Skeletal muscle tissue (tissue), 4 donors: Measurements from ENCODE around the gene AGPAT2. TPM values are rescaled to one million over a fixed set of nuclear protein-coding genes. Genes with fewer than 3 reads are reported as not detected.

ENCODE experiments used
- H3K27ac ChIP-seq: one replicate; pipeline ENCODE4 v1.7.0; 2013; ENCODE audit warnings: mild to moderate bottlenecking, low read depth, low read length, inconsistent platforms
- H3K27me3 ChIP-seq, 3 donors: one replicate each; pipeline ENCODE4 v1.7.0; 2013; ENCODE audit warnings: low read length in 3 of 3; ENCODE audit not compliant: control insufficient read depth in 3 of 3, insufficient read depth in 3 of 3
- H3K36me3 ChIP-seq, 3 donors: one replicate each; pipeline ENCODE4 v1.7.0; 2013; ENCODE audit warnings: low read length in 3 of 3; ENCODE audit not compliant: control insufficient read depth in 3 of 3, insufficient read depth in 3 of 3
- H3K4me1 ChIP-seq, 3 donors: one replicate each; pipeline ENCODE4 v1.7.0; 2013; ENCODE audit warnings: low read length in 3 of 3, mild to moderate bottlenecking in 3 of 3; ENCODE audit not compliant: control insufficient read depth in 3 of 3, insufficient read depth in 3 of 3
- H3K4me3 ChIP-seq, 3 donors: one replicate each; pipeline ENCODE4 v1.7.0; 2013; ENCODE audit warnings: low read length in 3 of 3
- H3K9ac ChIP-seq, 3 donors: one replicate each; pipeline ENCODE4 v1.7.0; 2013; ENCODE audit warnings: low read length in 3 of 3, mild to moderate bottlenecking in 3 of 3, moderate library complexity in 2 of 3, low read depth in 1 of 3
- H3K9me3 ChIP-seq, 3 donors: one replicate each; pipeline ENCODE4 v1.7.0; 2013; ENCODE audit warnings: low read length in 3 of 3; ENCODE audit not compliant: control insufficient read depth in 3 of 3
- total RNA-seq: library from RNA; depleted of rRNA; stranded (reverse); fragments of >200 nt; gene quantifications from one replicate; pipeline ENCODE4 v1.2.3, GENCODE V29; 2014
- donor health status: Osteomylitis.

AGPAT2 gene
- total RNA-seq, 1 donor from 2014 or later = 27.1 TPM

DNA sequence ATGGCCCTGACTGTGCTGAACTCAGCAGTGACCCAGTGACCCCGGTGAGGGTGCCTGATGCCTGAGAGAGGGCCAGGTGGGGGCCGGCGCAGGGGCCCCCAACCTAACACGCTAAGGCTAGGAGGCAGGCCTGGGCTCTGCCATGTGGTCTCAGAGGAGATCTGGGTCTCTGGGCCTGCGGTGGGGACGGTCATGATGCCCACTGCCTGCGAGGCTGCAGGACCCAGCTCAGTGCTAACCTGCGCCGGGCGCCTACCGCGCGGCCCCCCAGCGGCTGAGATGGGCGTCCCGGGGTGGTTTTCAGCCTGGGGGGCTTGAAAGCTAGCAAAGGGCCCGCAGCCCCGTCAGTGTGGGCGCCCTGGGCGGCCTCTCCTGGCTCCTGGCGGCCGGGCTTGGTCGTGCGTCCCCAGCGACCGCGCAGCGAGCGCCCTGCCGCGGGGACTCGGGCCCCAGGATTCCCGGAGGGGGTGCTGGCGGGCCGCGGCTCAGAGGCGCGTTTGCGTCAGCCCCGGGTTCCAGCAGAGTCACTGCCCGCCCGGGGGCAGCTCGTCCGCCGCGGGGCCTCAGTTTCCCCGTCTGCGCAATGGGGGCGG lies 22.1 kb downstream of the AGPAT2 start:
- Histone ChIP-seq H3K4me1 (peaks cover 4 to 12% (median 11%) of the 10 kb centered on the region in 3 donors), H3K9ac (peak overlapping the region; percentile 23 to 83 (median 70)), H3K36me3 (peaks cover 0 to 24% (median 4%) of the 10 kb centered on the region in 3 donors), H3K27ac (peak overlapping the region; percentile 74), H3K9me3 (no peaks in the 10 kb centered on the region), H3K4me3 (peak overlapping the region; percentile 56 to 69 (median 63)), H3K27me3 (peaks cover 20 to 26% (median 25%) of the 10 kb centered on the region in 3 donors)

DNA sequence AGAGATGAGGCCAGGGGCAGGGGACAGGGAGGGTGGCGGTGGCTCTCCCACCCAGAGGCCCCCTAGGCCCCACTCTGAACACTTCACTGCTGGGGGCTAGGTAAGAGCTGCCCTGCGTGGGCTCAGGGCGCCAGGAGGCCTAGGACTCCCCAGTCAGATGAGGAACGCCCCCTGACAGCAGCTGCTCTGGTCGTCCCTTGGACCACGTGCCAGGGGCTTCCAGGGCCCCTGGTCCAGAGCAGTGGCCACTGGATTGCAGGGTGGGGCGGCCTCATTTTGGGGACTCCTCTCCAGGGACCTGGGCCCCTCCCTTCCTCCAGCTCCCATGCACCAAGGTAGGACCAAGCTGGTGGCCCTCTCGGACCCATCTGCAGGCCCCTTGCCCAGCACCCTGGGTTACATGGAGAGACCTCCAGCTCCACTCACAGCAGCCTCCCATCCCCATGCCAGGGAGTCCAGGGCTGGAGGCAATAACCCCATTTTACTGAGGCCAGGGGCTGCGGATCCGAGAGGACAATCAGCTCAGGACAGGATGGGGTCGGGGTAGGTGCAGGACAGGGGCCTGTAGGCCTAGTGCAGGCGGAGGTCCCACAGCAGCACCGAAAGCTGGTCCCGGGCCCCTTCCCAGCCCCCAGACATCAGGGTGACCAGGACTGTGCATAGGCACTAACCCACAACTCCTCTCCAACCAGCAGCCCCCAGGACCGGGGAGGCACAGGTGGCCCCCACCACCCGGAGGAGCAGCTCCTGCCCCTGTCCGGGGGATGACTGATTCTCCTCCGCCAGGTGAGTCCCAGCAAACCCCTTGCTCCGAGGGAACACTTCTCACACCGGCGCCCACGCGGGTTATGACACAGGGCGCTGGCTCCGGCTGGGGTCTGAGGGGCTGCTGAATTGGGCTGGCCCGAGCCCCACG lies 23.0 kb downstream of the AGPAT2 start:
- Histone ChIP-seq H3K4me3 (peak overlapping the region; percentile 56 to 69 (median 66)), H3K27ac (peak overlapping the region; percentile 74), H3K9me3 (no peaks in the 10 kb centered on the region), H3K27me3 (peaks cover 17 to 25% (median 23%) of the 10 kb centered on the region in 3 donors), H3K4me1 (peaks cover 4 to 12% (median 11%) of the 10 kb centered on the region in 3 donors), H3K9ac (peak overlapping the region; percentile 38 to 83 (median 70)), H3K36me3 (peaks cover 0 to 21% (median 4%) of the 10 kb centered on the region in 3 donors)

DNA sequence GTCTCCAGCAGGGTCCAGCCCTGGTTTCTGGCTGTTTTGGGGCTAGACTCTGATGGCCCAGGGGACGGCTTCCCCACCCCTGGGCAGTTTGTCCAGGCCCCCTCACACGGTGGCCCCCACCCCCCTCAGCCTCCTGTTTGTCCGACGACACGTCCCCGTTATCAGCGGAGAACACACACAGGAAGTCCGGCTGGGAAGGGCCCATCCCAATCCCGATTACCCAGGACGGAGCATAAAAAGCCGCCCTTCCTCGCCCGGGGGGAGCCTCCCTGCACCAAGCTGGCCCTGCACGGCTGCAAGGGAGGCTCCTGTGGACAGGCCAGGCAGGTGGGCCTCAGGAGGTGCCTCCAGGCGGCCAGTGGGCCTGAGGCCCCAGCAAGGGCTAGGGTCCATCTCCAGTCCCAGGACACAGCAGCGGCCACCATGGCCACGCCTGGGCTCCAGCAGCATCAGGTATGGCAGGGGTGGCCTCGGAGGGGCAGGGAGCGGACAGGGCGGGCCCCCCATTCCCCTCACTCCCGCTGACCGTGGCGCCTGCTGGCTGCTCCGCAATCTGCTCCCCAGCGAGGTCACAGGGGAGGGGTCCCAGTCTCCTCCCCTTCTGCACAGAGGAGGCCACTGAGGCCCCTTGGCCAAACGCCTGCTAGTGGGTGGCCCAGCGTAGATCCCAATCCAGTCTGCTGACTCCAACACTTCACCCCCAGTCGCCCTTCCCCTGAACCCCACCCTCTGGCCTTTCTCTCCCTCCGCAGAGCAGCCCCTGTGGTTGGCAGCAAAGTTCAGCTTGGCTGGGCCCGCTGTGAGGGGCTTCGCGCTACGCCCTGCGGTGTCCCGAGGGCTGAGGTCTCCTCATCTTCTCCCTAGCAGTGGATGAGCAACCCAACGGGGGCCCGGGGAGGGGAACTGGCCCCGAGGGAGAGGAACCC lies 24.3 kb downstream of the AGPAT2 start, which contains the start of gene EGFL7:
Gene EGFL7, plus strand, starts transcription at position 261 of the 926 bp plus-strand sequence. CDS start 5,367 bp downstream, outside the sequence.
- H3K9ac ChIP-seq = peak within 1 kb of the TSS; percentile 23 to 83 (median 70)

DNA sequence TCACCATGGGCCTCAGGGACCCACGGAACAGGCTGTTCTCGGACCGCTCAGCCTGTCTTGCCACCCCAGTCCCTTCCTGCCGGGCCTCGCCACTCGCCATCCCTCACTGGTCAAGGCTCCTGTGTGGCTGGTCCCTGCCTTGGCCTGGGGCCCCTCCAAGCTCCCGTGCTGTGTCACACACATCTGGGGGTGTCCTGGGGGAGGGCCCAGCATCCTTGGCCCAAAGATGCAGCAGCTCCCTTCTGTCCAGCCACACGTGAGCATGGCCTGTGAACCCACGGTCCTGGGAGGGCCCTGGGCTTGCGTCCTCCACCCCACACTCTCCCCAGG lies 25.0 kb downstream of the AGPAT2 start:
- Histone ChIP-seq H3K4me3 (peak overlapping the region in 2 of 3 donors; percentile 7 to 52), H3K4me1 (peaks cover 4 to 12% (median 9%) of the 10 kb centered on the region in 3 donors), H3K9ac (peak overlapping the region in 1 of 3 donors; percentile 76), H3K27ac (peak overlapping the region; percentile 74), H3K9me3 (no peaks in the 10 kb centered on the region), H3K36me3 (peaks cover 0 to 11% (median 4%) of the 10 kb centered on the region in 3 donors), H3K27me3 (peaks cover 32 to 42% (median 37%) of the 10 kb centered on the region in 3 donors)

More for the DNA sequence above, 24.3 kb downstream of the AGPAT2 start, which contains the start of gene EGFL7:
- Histone ChIP-seq H3K27ac (peak within 1 kb of the TSS; percentile 74), H3K36me3 (peaks cover 0 to 16% (median 4%) of the 10 kb centered on the region in 3 donors), H3K27me3 (peaks cover 25 to 35% (median 31%) of the 10 kb centered on the region in 3 donors), H3K4me1 (peaks cover 4 to 12% (median 11%) of the 10 kb centered on the region in 3 donors), H3K4me3 (peak within 1 kb of the TSS; percentile 56 to 69 (median 66)), H3K9me3 (no peaks in the 10 kb centered on the region)

DNA sequence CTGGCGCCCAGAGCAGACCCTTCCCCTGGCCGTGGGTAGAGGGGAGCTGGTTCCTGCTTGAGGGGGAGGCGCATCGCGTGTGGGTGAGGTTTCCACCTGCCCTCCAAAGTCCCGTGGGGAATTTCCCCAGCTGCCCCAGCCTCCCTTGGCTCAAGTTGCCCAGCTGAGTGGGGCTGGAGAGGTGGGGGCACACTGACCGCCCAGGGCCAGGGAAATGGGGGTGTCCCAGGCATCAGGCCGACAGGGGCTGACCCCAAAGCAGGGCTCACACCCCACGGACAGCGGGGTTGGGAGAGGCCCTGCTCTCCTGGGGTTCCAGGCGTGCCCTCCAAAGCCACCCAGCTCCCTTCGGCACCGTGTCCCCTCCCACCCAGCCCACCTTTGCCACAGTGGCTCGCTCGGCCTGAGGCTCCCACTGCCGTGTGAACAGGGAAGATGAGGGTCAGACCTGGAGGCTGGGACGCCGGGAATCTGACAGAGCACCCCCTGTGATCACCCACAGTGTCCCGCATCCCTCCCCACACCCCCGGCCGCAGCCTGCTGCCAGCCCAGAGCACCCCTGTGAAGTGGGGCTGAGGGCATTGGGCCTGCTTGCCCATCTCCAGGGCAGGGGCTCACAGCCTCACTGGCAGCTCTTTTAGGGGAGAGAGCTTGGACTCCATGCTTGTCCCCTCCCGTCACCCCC lies 25.5 kb downstream of the AGPAT2 start:
- H3K4me3 ChIP-seq = peak overlapping the region in 2 of 3 donors; percentile 7 to 52
- peak overlapping the region in 2 of 3 donors; percentile 23 to 76 for H3K9ac ChIP-seq
- no peaks in the 10 kb centered on the region for H3K9me3 ChIP-seq
- H3K4me1 ChIP-seq = peaks cover 0 to 7% (median 4%) of the 10 kb centered on the region in 3 donors
- peaks cover 0 to 9% (median 2%) of the 10 kb centered on the region in 3 donors for H3K36me3 ChIP-seq
- H3K27me3 ChIP-seq = peaks cover 35 to 46% (median 42%) of the 10 kb centered on the region in 3 donors
- H3K27ac ChIP-seq = peak overlapping the region; percentile 74

DNA sequence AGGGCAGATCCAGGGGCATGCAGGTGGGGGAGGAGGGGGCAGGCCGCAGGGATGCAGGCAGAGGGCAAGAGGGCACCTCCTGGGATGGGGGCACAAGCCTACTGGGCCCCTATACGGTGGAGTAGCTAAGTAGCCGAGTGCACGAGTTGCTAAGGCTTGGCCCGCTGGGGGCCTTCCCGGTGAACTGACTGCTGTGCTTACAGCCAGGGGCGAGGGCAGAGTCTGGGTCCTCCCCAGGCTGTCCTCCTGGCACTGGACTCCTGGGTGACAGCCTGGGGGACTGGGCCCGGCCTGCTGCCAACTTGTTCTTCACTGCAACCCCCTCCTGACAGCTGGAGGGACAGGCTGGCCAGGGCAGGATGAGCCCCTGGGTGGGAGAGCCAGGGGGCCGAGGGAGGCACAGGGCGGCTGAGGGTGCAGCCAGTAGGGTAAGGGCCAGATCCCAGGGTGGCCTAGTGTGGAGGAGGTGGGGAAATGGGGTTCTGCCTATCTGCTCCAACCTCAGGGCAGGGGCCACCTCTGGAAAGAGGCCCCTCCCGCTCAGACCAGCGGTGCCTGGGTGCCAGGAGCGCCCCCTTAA lies 26.2 kb downstream of the AGPAT2 start:
- Histone ChIP-seq H3K4me1 (peaks cover 0 to 7% (median 0%) of the 10 kb centered on the region in 3 donors), H3K4me3 (peak overlapping the region in 1 of 3 donors; percentile 41), H3K27me3 (peaks cover 38 to 52% (median 49%) of the 10 kb centered on the region in 3 donors)

DNA sequence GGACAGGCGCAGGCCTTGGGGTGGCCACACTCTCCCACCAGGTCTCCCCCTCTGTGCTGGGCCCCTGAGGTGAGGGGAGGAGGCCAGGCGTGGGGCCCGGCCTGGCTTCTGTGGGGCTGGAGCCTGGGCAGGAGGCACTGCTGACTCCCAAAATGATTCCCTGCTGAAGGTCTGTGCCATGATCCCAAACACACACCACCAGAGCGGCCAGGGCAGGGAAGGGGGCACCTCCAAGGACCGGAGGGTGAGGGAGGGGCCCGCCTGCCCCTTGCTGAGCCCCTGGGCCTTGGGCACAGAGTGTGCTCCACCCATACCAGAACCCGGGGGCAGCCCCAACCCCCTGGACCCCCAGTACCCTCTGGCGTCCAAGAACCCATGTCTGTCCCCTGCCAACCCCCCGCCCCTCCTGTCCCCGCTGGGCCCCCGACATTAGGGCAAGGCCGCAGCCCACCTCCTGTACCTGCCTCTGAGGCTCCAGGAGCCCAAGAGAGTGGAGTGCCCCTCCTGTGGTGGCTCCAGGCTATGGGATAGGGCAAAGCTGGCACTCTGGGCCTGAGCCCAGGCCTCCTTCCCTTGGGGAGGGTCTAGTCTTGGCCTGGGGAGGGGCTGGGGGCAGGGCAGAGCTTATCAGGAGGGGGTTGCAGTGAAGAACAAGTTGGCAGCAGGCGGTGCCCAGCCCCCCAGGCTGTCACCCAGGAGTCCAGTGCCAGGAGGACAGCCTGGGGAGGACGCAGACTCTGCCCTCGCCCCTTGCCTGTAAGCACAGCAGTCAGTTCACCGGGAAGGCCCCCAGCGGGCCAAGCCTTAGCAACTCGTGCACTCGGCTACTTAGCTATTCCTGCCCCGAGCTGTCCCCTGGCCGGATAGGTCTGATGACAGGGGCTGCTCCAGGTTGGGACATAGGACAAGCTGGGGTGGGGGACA lies 27.1 kb downstream of the AGPAT2 start:
- peak overlapping the region in 1 of 3 donors; percentile 22 for H3K4me3 ChIP-seq
- peak overlapping the region; percentile 77 for H3K27ac ChIP-seq
- peaks cover 0 to 9% (median 1%) of the 10 kb centered on the region in 3 donors for H3K36me3 ChIP-seq
- peaks cover 44 to 54% (median 53%) of the 10 kb centered on the region in 3 donors for H3K27me3 ChIP-seq
- H3K9ac ChIP-seq = peak overlapping the region in 1 of 3 donors; percentile 73
- H3K9me3 ChIP-seq = no peaks in the 10 kb centered on the region
- peaks cover 0 to 8% (median 5%) of the 10 kb centered on the region in 3 donors for H3K4me1 ChIP-seq

More for the DNA sequence above, 26.2 kb downstream of the AGPAT2 start:
- peak overlapping the region in 2 of 3 donors; percentile 23 to 76 for H3K9ac ChIP-seq
- H3K9me3 ChIP-seq = no peaks in the 10 kb centered on the region
- peak overlapping the region; percentile 77 for H3K27ac ChIP-seq
- peaks cover 0 to 9% (median 2%) of the 10 kb centered on the region in 3 donors for H3K36me3 ChIP-seq
